Loucy (cell line): ENCODE measurements around the gene HRH3.

Experiments used
- CTCF ChIP-seq: fragments of 200-600 bp; sonication (generic); conservative IDR thresholded peaks from 2 replicates; pipeline ENCODE4 v1.5.1; 2014; ENCODE audit warnings: mild to moderate bottlenecking, antibody characterized with exemption, low read length
- EZH2phosphoT487 ChIP-seq: fragments of 200-600 bp; IDR thresholded peaks from 2 replicates; pipeline ENCODE4 v1.6.1; 2018; ENCODE audit warnings: antibody characterized with exemption, mild to moderate bottlenecking, moderate library complexity, borderline replicate concordance

GRCh38 chr20:62171245-62171644 is 48.8 kb downstream of the HRH3 start:
- no peak for TF ChIP-seq CTCF
- no peak for TF ChIP-seq EZH2phosphoT487
